PC-9 (cell line): ENCODE measurements around the gene CEP170.

ENCODE experiments used
- CTCF ChIP-seq: fragments of 200-600 bp; sonication (generic); conservative IDR thresholded peaks from 2 replicates; pipeline ENCODE4 v1.6.1; 2017; ENCODE audit warnings: mixed run types, antibody characterized with exemption, mild to moderate bottlenecking, moderate library complexity
- EZH2 ChIP-seq: fragments of 200-600 bp; sonication (generic); IDR thresholded peaks from 2 replicates; pipeline ENCODE4 v1.8.0; 2017; ENCODE audit warnings: antibody characterized with exemption, low read depth

- TF ChIP-seq CTCF (no peak), EZH2 (no peak)
These were observed 5.9 kb downstream of the CEP170 start for GRCh38 chr1:243249214-243249613.
